HG03520 (cell line): ENCODE data around the gene CDK5R2.

ENCODE experiments used
- ATAC-seq: cut with Tn5 transposase; IDR thresholded peaks from one replicate; pipeline ENCODE4 v1.9.1; 2021; ENCODE audit warnings: mild to moderate bottlenecking, moderate library complexity; ENCODE audit not compliant: unreplicated experiment

Gene CDK5R2

GRCh38 chr2:219001577-219002394 is 42.3 kb downstream of the CDK5R2 start:
- ATAC-seq: no peak

- no peak for ATAC-seq
Measured at GRCh38 chr2:219002395-219003266, 43.2 kb downstream of the CDK5R2 start.

- no peak for ATAC-seq
Measured at GRCh38 chr2:219003267-219003634, 43.8 kb downstream of the CDK5R2 start.

- no peak for ATAC-seq
Measured at GRCh38 chr2:219003979-219004378, 44.5 kb downstream of the CDK5R2 start.

- ATAC-seq: no peak
Measured at GRCh38 chr2:219009294-219009693, 49.8 kb downstream of the CDK5R2 start.

GRCh38 chr2:219010162-219010756 is 50.8 kb downstream of the CDK5R2 start:
- no peak for ATAC-seq

- ATAC-seq: no peak
Measured at GRCh38 chr2:219010873-219011272, 51.4 kb downstream of the CDK5R2 start.
